GM15510 (cell line): ENCODE measurements around the gene HDAC4.

ENCODE experiments used
- POLR2A ChIP-seq: IDR thresholded peaks from 3 replicates; pipeline ENCODE4 v1.6.1; 2011; ENCODE audit warnings: borderline replicate concordance; ENCODE audit not compliant: insufficient read length; ENCODE audit errors: extremely low read depth

The HDAC4 gene

DNA sequence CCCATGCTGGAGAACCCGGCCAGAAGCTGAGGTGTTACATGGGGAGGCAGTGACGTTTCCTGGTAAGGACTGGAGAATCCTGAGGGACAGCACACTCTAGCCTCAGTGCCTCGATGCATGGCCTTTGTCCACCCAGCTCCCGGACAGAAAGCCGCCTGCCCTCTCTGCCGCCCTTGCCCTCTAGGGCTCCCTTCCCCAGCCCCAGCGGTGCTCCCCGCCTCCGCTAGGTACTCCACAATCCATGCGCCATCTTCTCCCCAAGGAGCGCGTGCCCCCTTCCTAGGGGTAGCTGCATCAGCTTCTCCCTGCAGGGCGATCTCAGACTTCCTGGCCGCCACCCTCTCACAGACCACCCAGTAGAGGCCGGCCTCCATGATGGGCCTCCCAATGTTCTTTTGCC lies 301.3 kb downstream of the HDAC4 start:
- TF ChIP-seq POLR2A, result no peak

DNA sequence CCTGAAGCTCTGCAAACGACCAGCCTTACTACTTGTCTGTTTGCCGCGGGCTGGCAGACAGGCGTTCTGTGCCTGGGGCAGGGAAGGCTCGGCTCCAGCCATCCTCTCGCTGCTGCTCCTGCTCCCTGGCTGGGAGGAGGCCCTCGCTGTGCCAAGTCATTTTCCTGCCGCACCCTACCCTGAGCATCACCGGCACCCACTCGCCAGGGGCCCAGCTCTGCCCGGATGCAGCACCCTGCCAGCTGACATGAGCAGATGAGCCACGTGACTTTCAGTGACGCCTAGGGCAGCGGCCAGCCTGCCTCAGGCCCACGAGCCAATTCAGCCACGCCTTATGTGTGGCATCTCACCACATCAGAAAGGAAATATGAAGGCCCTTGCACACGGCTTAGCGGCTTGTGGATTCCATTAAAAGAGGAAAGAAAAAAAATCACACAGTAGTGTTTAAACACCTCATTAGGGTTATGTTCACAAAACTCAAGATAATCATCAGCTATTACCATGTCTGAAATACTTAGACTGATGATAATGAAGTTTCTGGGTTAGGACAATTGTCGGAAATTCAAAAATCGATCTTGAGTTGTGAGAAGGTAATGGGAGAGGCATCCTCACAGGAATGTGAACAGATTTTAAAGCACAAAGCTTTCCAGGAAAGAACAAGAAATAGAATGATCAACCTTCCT lies 302.4 kb downstream of the HDAC4 start:
- TF ChIP-seq POLR2A, result no peak

DNA sequence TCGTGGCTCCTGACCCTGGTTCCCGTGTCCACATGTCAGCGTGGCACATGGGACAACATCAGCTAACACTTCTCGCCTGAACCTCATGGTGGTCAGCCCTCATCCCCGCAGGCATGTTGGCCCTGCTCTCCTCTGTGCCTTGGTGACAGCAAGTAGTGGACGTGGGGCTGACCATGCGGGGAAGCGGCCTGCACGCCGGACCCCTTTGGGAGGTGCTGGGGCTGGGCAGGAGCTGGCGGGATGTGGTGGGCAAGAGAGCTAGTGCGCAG lies 303.5 kb downstream of the HDAC4 start:
- TF ChIP-seq POLR2A, result no peak

- no peak for TF ChIP-seq POLR2A
These were observed 304.0 kb downstream of the HDAC4 start for GRCh38 chr2:239096676-239097427.

GRCh38 chr2:239095460-239096081 lies 305.2 kb downstream of the HDAC4 start:
- TF ChIP-seq POLR2A, result no peak

DNA sequence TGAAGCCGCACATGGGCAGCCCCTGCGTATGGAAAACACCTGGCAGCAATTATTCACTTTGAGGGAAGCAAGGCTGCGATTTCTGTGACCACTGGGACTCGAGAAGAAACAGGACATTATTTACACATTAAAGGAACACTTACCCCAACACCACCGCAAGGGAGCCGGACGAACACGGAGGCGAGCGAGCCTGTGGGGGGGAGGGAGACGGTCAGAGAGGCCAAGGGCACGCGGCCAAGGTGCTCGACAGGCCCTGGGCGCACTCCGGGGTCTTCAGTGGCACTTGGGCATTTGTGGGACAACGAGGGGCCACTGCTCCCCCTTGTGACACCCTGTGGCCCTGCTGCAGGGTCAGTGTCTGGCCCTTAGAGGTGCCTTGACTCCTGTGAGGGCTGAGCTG lies 306.0 kb downstream of the HDAC4 start:
- no peak for TF ChIP-seq POLR2A

DNA sequence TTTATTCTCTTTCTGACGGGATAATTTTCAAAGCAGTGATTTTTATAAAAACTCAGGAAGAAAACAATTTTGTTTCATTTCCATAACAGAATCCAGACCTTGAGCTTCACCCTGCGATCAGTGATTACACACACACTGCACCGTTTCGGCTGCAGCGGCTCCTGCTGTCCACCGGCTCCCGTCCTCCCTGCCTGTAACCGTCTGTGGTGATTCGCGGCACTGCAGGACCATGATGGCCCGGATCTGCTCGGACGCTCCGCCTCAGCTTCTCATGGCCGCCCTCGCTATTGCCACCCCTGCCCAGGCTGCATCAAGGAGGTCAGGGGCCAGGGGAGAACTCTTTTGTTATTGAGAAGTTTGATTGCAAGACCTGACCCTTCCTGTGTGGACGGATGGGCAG lies 306.9 kb downstream of the HDAC4 start:
- TF ChIP-seq POLR2A, result no peak

DNA sequence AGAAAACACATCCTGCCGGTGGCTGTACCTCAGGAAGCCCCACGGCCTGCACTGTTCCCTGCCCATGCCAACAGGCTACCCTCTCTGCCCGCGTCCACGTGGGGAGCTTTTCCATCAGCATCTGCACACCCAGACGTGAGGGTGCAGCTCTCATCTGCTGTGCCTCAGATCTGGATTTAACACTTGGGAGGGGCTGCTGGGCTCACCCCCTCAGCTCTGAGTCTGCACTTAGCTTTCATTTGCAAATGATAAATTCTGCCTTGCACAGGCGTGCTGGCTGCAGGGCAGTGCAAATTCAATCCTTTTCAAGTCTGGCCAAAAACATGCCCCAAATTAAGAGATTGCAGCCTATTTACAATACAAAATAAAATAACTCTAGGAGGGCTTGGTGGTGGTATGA lies 307.3 kb downstream of the HDAC4 start:
- TF ChIP-seq POLR2A, result no peak

DNA sequence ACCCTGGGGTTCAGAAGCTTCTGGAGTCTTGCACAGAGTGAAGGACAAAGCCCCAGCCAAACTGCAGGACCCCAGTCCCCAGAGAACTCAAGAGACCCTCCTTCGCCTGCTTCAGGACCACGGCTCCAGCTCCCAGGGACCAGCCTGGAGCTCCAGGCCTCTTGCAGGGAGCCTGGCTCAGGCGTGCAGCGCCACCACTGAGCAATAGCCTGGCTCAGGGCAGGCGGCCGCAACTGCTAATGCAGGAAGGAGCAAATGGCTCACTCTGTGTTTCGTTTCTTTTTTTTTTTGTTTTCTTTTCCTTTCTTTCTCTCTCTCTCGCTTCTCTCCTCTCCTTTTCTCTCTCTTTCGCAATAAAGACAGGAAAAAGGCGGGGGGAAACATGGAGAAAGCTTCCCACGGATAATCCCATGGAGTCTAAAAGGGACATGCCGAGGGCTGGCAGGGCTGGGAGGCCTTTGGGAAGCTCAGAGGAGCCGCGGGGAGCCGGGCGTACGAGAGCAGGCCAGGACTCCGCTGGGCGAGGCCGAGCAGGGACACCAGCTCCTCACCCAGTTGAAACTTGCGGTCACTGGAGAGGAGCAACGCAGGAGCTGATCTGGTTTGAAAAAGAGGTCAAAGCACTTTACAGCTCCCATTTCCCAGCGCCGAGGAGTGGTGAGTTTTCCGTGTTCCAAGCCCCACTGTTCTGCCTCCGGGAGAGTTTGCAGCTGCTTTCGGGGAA lies 308.1 kb downstream of the HDAC4 start:
- TF ChIP-seq POLR2A, result no peak

- no peak for TF ChIP-seq POLR2A
These were observed 310.9 kb downstream of the HDAC4 start for GRCh38 chr2:239089884-239090283.

DNA sequence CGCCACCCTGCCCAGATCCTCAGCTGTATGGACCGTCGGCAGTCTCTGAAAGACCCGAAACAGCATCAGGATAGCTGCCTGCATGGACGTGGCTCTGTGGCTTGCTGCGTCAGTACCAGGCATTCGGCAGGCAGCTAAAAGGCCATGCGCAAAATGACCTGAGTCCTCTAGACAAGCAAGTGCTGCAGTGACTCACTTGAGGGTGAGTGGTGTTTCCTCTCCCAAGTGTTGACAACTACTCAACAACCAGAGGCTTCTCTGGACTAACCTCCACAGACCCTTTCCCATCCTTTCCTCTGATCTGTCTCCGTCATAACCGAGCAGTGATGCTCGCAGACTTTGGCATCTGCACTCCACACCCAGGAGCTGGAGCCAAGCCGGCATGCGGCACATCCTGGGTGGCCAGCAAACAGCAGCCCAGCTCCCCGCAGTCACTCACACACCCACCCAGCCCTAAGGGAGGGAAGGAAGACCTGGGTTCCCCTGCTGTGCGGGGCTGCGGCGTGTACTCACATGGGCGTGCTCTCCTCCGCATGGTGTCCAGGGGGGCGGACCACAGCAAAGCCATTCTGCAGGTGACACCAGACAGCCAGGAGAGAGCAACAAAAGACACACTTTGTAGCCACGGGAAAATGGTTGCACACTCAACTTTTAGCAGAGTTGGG lies 313.6 kb downstream of the HDAC4 start:
- no peak for TF ChIP-seq POLR2A

DNA sequence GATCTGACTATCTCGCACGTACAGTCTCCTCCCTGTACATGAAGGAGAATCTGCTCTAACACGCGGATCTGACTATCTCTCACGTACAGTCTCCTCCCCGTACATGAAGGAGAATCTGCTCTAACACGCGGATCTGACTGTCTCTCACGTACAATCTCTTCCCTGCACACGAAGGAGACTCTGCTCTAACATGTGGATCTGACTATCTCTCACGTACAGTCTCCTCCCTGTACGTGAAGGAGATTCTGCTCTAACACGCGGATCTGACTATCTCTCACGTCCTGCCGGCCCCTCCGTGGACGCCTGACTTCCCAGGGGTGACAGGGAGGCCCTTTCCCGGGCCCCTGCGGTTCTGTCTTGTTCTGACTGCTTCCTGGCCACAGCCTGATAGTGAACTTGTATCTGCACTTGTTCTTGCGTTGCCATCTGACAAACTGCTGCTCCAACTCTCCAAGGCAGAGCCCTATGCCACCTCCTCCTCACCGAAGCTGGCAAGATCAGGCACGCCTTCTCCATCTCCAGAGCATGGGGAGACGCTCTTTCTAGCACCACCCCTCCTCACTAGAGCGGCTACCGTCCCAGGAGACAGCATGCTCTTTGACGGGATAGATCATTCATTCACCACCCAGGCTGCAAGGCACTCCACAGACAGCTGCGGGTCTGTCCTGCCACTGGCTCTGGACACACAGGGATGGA lies 314.3 kb downstream of the HDAC4 start:
- TF ChIP-seq POLR2A, result no peak

DNA sequence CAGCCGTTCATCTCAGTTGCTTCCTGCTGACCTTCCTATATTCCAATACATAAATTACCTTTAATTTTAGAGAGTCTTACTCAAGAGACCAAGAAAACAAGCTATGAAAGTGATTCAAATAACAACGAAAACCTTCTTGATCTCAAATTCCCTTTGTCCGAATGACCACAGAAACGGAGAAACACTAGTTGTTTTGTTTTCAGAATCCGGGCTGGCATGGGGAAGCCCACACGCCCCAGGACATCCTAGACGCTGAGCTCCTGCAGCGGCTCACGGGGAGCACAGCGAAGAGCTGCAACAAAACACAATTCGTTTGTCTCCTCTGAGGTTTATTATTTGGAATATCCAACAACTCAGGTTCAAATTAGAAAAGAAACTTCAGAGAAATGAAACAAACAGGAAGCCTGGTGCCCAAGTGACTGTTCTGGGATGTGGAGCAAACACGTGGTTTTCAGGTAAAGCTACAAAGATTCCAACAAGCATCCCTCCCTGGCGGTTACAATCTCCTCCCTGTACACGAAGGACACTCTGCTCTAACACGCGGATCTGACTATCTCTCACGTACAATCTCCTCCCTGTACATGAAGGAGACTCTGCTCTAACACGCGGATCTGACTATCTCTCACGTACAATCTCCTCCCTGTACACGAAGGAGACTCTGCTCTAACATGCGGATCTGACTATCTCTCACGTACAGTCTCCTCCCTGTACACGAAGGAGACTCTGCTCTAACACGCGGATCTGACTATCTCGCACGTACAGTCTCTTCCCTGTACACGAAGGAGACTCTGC lies 315.4 kb downstream of the HDAC4 start:
- no peak for TF ChIP-seq POLR2A

DNA sequence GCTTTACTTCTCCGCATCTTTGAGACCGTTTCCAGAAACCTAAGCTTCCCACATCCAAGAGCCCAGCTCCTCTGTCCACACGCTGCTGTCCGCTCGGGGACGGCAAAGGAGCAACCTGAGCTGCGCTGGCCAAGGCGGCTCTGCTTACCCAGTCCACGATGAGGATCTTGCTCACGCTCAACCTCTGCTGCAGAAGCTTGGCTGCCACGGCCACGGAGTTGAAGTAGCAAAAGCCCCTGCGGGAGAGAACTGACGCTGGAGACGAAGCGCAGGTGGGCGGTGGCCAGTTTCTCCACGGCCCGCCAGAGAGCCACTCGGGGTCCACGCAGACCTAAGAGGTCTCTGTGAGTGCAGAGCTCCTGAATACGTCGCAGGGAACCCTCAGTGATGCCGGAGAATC lies 316.8 kb downstream of the HDAC4 start:
- TF ChIP-seq POLR2A, result no peak
